ENCODE measurements around the gene RICTOR. TPM values are rescaled to one million over a fixed set of nuclear protein-coding genes. Genes with fewer than 3 reads are reported as not detected.

RICTOR gene
- total RNA-seq, 1 experiment from 2014 or later, result 41.1 TPM

DNA sequence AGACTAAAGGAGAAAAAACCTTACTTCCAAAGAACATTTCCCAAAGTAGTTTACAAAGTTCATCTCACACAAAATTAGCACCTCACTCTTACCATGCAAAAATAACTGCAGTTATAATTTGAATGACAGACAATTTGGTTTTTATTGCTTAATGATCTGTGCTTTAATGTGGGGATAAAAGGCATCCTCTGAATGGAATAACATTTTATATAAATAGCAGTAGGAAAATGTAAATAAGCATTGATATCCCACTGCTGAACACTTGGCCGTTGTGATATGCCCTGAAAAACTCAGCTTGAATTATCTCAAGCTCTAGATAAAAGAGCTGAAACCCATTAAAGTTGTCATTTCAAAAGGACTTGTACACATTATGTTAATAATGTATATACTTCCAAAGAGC is 135.2 kb downstream of the RICTOR start:
- BruUV-seq (replicated peaks), result no TSS peak
- TF ChIP-seq, protein P1, sequence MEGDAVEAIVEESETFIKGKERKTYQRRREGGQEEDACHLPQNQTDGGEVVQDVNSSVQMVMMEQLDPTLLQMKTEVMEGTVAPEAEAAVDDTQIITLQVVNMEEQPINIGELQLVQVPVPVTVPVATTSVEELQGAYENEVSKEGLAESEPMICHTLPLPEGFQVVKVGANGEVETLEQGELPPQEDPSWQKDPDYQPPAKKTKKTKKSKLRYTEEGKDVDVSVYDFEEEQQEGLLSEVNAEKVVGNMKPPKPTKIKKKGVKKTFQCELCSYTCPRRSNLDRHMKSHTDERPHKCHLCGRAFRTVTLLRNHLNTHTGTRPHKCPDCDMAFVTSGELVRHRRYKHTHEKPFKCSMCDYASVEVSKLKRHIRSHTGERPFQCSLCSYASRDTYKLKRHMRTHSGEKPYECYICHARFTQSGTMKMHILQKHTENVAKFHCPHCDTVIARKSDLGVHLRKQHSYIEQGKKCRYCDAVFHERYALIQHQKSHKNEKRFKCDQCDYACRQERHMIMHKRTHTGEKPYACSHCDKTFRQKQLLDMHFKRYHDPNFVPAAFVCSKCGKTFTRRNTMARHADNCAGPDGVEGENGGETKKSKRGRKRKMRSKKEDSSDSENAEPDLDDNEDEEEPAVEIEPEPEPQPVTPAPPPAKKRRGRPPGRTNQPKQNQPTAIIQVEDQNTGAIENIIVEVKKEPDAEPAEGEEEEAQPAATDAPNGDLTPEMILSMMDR (IDR thresholded peaks at IDR 0.05; ENCODE audit: unreplicated experiment), result no peak
- Mint-ChIP-seq H3K4me1 (ENCODE audit: low read depth, unreplicated experiment) (no peaks in the 10 kb centered on the region), H3K27me3 (ENCODE audit: unreplicated experiment) (no peaks in the 10 kb centered on the region), H3K4me3 (ENCODE audit: low read depth, unreplicated experiment) (no peak overlapping the region), H3K27ac (ENCODE audit: unreplicated experiment) (no peak overlapping the region), H3K36me3 (ENCODE audit: insufficient read depth, unreplicated experiment) (peaks cover 23% of the 10 kb centered on the region), H3K9me3 (ENCODE audit: low read depth, unreplicated experiment) (no peaks in the 10 kb centered on the region)
- no peak for DNase-seq
- intact Hi-C loops (cut with micrococcal nuclease; ENCODE audit: unreplicated experiment), result no loop called here
- CTCF ChIA-PET, result no interaction called here

DNA sequence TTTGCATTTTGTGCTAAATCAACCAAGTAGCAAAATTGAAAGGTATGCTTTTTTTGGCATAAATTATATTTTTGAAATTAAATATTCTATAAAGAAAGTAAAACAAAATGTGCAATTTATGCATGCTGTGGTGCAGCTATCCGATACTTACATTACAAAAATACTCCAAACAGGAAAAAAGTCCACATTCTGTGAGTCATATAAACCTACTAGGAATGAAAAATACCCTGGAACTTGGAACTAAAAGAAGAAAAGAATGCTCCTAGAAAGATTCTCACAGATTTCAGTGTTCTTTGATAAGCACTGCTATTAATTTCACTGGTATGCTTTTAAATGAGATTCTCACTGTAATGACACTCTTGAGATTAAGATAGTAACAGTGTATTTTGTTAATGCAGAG is 135.8 kb downstream of the RICTOR start:
- TF ChIP-seq, protein P1 (IDR thresholded peaks at IDR 0.05; ENCODE audit: unreplicated experiment), result no peak
- Mint-ChIP-seq H3K4me1 (ENCODE audit: low read depth, unreplicated experiment) (no peaks in the 10 kb centered on the region), H3K27ac (ENCODE audit: unreplicated experiment) (no peak overlapping the region), H3K9me3 (ENCODE audit: low read depth, unreplicated experiment) (no peaks in the 10 kb centered on the region), H3K27me3 (ENCODE audit: unreplicated experiment) (no peaks in the 10 kb centered on the region), H3K36me3 (ENCODE audit: insufficient read depth, unreplicated experiment) (peaks cover 26% of the 10 kb centered on the region), H3K4me3 (ENCODE audit: low read depth, unreplicated experiment) (no peak overlapping the region)
- DNase-seq, result no peak
- intact Hi-C loops (cut with micrococcal nuclease; ENCODE audit: unreplicated experiment), result no loop called here
- CTCF ChIA-PET, result no interaction called here
- no TSS peak for BruUV-seq (replicated peaks)

DNA sequence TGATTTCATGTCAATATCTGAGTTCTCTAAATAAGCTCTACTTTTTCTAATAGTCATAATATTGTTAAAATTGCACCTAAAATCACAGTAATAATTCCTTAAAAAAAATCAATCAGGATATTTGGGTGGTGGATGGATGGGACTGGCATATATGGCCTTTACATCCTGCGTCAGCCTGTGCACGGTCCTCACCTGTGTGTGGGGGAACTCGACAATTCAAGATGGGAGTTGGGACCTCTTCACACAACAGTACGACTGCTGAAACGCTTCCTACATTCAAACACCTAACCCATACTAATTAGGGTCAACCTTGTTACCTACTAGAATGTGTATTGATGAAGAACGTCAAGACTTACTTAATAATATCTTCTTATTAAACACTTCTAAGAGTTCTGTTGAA is 137.9 kb downstream of the RICTOR start:
- no TSS peak for BruUV-seq (replicated peaks)
- no peaks in the 10 kb centered on the region for H3K27me3 Mint-ChIP-seq (ENCODE audit: unreplicated experiment)
- intact Hi-C loops (cut with micrococcal nuclease; ENCODE audit: unreplicated experiment), result no loop called here
- no peak for DNase-seq
- no peak overlapping the region for H3K27ac Mint-ChIP-seq (ENCODE audit: unreplicated experiment)
- TF ChIP-seq, protein P1 (IDR thresholded peaks at IDR 0.05; ENCODE audit: unreplicated experiment), result no peak
- CTCF ChIA-PET, result no interaction called here
- no peaks in the 10 kb centered on the region for H3K4me1 Mint-ChIP-seq (ENCODE audit: low read depth, unreplicated experiment)
- H3K9me3 Mint-ChIP-seq (ENCODE audit: low read depth, unreplicated experiment), result no peaks in the 10 kb centered on the region
- peaks cover 27% of the 10 kb centered on the region for H3K36me3 Mint-ChIP-seq (ENCODE audit: insufficient read depth, unreplicated experiment)
- H3K4me3 Mint-ChIP-seq (ENCODE audit: low read depth, unreplicated experiment), result no peak overlapping the region

DNA sequence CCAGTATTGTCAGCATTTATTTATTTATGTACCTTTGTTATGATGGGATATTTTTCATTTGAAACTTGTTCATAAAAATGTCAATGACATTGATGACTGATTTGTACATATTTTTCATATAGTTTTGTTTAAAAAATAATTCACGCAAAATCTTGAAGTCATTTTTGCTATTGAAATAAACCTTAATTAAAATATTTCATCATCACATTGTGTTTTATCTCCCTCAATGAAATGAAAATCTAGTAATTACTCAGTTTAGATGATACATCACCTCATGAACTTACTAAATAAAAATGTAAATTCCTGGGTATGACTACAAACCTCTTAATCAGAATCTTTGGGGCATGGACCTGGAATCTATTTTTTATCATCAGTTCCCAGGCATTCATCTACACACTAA is 138.8 kb downstream of the RICTOR start:
- Mint-ChIP-seq H3K27ac (ENCODE audit: unreplicated experiment) (no peak overlapping the region), H3K9me3 (ENCODE audit: low read depth, unreplicated experiment) (no peaks in the 10 kb centered on the region), H3K4me3 (ENCODE audit: low read depth, unreplicated experiment) (no peak overlapping the region), H3K4me1 (ENCODE audit: low read depth, unreplicated experiment) (no peaks in the 10 kb centered on the region), H3K27me3 (ENCODE audit: unreplicated experiment) (no peaks in the 10 kb centered on the region), H3K36me3 (ENCODE audit: insufficient read depth, unreplicated experiment) (peaks cover 27% of the 10 kb centered on the region)
- CTCF ChIA-PET, result no interaction called here
- intact Hi-C loops (cut with micrococcal nuclease; ENCODE audit: unreplicated experiment), result no loop called here
- no peak for DNase-seq
- TF ChIP-seq, protein P1 (IDR thresholded peaks at IDR 0.05; ENCODE audit: unreplicated experiment), result no peak
- BruUV-seq (replicated peaks), result no TSS peak
